ENCODE data around the gene GOLPH3. TPM values are rescaled to one million over a fixed set of nuclear protein-coding genes. Genes with fewer than 3 reads are reported as not detected.

GOLPH3 gene
- total RNA-seq, 1 donor from 2014 or later, result 50.0 TPM

Other genes starting within 250 kb of the GOLPH3 start
- 19.4 and 26.8 TPM in 2 replicates for gene MTMR12, start 138.6 kb upstream of the GOLPH3 start, total RNA-seq

Data from lung microvascular endothelial cell (primary cell).